EH (cell line): ENCODE data around the gene PFN4.
A peak's percentile ranks its signal among the peaks of the same experiment; 100 is the strongest.
"Not testable (repeated sequence)": the region's sequence is repeated elsewhere in the genome, so short reads cannot be mapped to it uniquely, and the experiment has no call there.

Source experiments
- DNase-seq: peaks from one replicate; pipeline ENCODE4 v3.0.0-alpha.2; 2015; ENCODE audit warnings: low read depth

PFN4 gene, protein sequence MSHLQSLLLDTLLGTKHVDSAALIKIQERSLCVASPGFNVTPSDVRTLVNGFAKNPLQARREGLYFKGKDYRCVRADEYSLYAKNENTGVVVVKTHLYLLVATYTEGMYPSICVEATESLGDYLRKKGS

DNA sequence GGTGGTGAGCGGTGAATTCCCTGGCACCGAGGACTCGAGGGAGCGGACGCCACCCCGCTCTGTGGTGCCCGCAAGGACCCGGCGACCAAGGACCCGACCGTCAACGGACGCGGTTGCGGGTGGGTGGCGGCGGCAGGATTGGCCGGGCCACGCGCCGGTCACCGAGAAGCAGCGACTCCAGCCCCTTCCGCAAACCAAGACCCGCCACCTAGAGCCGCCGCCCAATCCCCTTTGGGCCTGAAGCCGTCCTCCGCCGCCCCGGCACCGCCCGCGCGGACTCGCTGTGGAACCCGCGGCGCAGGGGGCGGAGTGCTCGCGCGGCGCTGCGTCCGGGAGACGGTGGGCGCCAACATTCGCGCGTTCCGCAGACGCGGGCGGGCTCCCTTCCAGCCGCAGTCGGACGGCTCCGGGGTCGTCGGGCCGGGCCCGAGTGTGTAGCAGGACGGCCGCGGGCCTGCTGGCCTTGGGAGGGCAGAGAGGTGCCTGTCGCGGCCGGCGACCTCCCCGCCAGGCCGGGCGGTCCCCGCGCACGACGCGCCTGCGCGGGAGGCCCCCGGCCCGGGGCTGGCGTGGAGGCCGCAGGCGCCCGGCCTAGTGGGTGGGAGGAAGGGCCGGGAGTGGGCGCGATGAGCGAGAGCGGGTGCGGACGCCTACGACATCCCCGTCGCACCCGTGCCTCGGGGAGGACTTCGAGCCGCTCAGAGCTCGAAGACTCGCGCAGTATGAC lies at the start of gene PFN4, which contains the start of gene FAM228B:
Gene PFN4 (minus strand): TSS at position 140 of the 727 bp plus-strand sequence. CDS start 799 bp downstream, outside the sequence.
Gene FAM228B (plus strand): TSS at position 275 of the 727 bp plus-strand sequence. CDS start 893 bp downstream, outside the sequence.
- peak; percentile 90 for DNase-seq

DNA sequence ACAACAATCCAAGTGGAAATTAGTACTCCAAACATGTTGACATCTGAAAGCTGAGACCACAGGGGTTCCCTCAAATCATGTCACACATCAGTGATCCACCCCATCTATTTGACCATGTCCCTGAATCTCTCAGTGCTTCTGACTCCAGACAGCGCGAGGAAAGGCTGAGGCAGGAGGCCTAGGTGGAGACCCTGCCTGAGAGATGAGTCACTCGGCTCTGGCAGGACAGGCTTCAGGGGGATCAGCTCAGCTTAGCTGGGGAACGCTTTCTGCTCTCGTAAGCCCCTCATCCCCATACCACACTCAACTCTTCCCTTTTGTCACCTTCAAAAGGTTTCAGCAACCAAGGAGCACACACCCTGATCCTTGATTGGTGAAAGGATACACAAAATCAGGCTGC lies 45.9 kb upstream of the PFN4 start:
- DNase-seq: no peak

DNA sequence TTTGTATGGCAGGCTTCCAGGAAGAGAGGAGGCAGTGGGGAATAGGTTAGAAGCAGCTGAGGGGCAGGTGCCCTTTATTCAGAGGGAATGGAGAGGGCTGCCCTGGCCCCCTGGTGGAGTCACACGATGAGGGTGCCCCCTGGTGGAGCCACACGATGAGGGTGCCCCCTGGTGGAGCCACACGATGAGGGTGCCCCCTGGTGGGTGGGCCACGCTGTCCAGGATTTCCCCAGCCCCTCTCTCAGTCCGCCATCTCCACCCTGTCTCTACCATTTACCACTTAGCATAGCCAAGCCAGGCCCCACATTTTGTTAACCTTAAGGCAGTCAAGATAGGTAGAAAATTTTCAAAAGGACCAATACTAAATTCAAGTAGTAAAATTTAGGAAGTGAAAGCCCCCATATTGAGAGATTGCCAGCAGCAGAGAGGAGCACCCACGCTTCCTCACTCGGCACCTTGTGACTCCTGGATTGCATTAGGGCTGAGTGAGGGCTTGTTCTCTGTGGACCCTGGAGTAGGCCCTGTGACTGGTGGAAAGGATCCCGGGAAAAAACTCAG lies 41.4 kb upstream of the PFN4 start:
- DNase-seq: peak; percentile 22

DNA sequence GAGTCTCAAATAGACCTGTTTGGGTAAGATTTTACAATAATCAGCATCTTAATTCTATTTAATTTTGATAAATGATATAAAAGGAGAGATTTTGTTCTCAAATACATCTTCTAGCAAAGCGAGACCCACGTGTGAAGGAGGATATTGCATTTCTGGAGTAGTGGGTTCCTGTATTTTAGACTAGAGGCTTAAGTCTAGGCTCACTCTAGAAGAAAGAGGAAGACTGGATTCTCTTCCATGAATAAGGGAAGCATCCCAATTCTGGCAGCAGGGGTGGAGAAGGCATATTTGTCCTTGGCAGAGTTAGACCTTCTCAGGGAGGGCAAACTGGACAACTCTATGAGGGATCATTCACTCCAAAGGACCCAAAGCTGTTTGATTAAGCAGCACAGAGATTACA lies 40.5 kb upstream of the PFN4 start:
- DNase-seq: no peak

DNA sequence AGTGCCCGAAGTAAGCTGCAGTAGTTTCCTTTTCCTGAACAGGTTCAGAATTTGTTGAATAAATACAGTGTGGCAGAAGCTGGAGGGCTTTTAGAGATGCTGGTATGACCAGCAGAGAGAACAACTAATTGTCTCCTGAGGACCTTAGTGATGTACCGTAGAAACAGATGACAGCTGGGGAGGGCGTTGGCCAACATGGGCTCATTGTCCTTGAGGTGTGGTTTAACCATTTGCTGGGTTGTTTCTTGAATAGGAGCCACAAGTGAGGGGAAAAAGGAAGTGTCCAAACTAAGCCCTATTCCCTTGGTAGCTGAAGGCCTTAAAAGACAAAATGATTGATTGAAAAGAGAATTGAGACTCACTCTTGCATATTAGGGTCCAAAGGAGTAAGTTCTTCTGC lies 40.1 kb upstream of the PFN4 start:
- DNase-seq: no peak

DNA sequence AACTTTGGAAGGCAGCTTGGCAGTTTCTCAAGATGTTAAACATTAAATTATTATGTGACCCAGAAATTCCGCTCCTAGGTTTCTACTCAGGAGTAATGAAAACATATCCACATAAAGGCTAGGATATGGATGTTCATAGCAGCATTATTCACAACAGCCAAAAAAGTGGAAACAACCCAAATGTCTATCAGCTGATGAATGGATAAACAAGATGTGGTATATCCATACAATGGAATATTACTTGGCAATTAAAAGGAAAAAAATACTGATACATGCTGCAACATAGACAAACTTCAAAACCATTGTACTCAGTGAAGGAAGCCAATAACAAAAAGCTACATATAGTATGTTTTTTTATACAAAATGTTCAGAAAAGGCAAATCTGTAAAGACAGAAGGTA lies 39.4 kb upstream of the PFN4 start:
- no peak for DNase-seq

DNA sequence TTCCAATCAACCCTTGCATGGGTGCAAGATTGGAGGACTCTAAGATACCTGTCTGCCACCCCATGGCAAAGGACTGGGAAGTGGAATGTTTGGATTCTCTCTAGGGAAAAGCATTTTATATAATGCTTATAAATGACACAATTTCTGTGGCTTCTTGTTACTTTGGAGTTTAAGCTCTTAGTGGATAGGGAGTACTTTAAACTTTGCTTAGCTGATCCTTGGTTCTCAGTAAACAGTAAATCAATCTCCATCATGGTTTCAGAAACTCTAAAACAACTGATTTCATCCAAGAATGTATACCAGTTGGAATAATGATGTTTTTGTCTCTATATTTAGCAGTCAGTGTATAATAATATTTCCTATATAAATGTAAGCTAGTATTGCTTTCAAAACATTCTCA lies 37.6 kb upstream of the PFN4 start:
- no peak for DNase-seq

DNA sequence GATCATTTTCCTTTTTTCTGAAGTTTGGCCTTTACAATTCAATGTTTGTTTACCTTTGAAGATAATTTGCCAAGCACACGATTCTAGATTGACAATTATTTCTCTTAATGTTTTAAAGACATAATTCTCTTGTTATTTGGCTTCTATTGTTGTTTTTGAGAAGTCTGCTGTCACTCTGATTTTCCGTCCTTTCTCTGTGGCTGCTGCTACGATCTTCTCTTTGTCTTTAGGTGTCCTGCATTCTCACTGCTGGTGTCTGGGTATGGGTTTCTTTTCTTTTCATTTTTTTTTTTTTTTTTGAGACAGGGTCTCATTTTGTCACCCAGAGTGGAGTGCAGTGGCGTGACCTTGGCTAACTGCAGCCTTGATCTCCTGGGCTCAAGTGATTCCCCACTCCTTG lies 36.6 kb upstream of the PFN4 start:
- no peak for DNase-seq

DNA sequence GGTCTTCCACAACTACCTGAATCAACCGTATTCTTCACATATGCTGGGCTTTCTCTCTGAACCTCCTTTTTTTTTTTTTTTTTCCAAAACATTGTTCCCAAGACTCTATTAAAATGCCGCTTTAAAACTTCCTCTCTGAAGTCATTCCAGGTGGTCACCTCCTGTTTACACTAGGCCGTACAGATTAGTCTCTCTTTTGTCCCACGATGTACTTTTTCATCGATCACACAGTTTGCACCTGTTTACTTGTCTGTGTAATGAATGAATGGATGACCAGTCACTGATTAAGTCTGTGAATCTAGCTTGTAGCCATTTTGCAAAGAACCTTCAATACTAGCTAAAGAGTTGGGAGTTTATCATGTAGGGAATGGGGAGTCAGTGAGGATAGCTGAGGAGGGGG lies 35.0 kb upstream of the PFN4 start:
- DNase-seq: no peak

DNA sequence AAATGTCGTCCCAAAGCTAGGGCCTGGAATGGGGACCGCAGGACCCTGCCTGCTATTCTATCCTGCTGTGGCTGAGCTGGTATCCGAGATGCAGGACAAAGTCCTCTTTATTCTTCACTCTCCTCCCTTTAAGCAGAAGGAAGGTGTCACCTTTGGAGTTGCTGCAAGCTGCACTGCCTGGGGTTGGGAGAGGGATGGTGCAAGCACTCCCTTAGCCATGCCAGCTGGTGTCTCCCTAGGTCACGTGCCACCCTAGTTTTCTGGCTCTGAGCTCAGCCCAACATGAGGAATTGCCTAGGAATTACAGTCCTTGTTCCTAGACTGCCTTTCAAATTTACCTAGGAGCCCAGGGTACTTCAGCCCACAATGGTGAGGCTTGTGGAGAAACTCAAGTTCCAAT lies 30.3 kb upstream of the PFN4 start:
- DNase-seq: no peak

DNA sequence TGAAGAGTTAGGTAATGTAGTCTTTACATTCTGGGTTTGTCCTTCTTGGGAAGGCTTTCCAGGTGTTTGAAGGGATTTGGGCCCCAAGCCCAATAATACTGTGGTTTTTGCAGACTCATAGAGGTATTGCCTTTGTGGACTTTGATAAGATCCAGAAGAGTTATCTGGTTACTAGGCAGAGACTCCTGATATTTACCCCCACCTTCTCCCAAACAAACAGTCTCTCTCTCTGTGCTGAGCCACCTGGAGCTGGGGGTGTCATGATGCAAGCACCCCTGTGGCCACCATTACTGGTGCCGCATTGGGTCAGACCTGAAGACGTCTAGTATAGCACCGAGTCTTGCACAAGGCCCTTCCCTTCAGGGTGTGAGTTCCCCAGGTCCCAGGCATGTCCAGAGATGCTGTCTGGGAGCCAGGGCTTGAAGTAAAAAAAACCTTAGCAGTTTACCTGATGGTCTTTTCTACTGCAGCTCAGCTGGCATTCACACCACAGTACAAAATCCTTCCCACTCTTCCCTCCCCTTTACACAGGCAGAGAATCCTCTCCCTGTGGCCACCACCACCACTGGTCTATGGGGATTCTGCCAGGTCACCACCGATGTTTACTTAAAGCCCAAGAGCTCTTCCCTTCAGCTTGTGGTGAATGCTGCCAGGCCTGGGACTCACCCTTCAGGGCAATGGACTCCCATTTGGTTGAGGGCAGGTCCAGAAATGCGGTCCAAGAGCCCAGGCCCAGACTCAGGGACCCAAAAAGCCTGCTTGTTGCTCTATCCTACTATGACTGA lies 29.5 kb upstream of the PFN4 start:
- DNase-seq: no peak

DNA sequence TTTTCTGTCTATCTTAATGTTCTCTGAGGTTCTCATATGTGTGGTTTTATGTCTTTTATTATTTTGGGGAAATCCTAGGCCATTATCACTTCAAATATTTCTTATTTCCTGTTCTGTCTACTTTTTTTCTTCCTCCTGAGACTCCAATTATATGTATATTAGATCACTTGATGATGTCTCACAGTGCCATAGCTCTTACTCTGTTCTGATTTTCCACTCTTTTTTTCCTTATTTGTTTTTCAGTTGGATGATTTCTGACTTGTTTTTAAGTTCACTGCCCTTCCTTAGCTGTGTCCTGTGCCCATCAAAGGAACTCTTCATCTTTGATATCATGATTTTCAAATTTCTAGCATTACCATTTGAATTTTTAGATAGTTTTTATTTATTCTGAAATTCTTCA lies 24.2 kb upstream of the PFN4 start:
- DNase-seq: no peak

DNA sequence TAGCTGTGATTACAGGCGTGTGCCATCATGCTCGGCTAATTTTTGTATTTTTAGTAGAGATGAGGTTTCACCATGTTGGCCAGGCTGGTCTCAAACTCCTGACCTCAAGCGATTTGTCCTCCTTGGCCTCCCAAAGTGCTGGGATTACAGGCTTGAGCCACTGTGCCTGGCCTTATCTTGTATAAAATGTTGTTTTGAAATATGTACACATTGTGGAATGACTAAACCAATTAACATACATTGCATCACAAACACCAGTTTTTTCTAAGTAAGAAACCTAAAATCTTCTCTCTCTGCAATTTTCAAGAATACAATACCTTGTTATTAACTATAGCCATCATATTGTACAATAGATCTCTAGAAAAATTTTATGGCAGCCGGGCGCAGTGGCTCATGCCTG lies 17.2 kb upstream of the PFN4 start:
- not testable (repeated sequence) for DNase-seq

DNA sequence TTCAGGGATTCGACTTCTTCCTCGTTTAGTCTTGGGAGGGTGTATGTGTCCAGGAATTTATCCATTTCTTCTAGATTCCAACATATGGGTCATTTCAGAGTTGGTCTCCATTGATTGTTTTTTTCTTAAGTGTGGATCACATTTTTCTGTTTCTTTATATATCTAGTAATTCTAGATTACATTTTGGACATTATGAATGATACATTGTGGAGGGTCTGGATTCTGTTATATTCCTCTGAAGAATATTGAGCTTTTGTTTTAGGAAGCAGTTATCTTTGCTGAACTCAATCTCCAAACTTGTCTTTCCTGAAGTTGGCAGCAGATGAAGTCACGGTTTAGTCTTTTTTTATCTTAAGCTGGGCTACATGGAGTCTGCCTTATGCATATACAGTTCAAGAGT lies 9.4 kb upstream of the PFN4 start:
- DNase-seq: no peak

DNA sequence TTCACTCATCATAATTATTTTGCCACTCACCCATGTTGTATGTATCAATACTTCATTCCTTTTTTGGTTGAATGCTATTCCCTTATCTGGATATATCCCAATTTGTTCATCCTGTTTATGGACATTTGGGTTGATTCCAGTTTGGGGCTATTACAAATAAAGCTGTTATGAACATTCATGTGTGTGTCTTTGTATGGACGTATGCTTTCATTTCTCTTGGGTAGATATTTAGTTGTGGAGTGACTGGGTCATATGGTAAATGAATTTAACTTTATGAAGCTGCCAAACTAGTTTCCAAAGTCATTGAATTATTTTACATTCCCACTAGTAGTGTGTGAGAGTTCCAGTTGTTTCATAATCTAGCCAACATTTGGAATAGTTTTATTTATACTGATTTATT lies 2.8 kb upstream of the PFN4 start:
- DNase-seq: no peak

DNA sequence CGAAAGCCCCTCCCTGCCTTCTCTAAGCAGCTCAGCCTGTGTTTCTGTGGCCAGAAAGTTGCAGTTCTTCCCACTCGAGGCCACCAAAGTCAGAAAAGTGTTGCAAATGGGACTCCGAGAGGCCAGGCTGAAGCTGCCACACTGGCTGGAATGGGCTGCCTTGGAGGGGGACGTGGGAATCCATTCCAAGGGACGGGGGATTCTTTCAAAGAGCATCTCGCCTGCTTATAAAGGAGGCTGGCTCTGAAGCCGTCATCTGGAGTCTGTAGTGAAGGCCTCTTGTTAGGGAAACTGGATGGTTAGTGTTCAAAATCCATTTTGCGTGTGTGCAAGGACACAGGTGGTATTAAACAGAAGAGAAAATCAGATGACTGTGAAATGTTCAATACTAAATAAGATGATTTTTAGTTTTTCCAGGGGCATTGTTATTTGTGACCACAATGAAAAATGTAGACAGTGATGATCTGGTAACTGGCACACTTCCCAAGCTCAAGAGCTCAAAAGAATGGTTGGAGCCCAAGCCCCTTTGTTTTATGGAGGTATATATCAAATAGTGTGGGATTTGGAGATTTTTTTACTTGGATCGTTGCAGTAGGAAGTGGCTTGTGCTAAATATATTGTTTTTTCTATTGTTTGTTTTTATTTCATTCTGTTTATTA lies 917 bp upstream of the PFN4 start:
- DNase-seq: peak; percentile 49

DNA sequence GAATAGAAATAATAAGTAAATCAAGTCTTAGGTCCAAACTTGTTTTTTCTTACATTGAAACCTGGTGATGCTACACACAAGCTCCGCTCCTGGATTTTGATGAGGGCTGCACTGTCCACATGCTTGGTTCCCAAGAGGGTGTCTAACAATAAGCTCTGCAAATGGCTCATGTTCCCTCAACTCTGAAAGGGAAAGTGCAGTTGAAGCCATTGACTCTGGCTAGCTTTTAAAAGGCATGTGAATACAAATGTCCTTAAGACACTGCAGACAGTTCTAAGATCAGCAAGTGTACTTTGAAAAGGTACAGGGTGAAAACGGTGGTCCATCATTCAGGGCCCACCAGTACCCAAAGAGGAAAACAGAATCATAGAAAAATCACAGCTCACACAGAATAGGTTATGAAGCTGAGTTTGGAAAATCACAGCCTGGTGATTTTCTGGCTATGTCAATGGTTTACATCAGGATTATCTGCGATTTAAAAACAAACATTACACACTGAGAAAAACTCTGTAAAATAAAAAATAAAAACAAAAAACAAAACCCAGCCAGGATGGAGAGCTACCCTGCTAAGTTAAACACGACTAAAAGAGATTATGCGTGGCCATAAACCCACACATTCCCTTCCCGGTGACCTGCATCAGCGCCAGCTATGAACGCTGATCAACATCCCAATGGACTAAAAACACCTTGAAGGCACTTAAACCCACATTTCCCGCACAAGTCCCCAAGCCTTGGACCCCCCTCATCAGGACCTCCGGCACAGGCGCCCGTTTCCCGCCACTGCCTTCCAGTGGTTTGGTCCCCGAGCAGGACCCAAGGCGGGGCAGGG lies 554 bp downstream of the PFN4 start:
- DNase-seq: no peak

DNA sequence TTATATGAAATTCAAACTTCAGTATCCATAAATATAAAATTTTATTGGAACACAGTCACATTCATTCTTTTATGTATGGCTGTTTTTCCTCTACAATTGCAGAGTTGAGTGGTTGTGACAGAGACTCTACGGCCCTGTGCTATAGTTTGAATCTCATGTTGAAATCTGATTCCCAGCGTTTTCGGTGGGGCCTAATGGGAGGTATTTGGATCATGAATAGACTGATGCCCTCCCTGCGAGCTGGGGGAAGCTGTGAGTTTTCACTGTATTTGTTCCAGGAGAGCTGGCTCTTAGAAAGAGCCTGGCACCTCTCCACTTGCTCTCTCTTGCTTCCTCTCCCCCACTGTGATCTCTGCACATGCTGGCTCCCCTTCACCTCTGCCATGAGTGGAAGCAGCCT lies 1.7 kb downstream of the PFN4 start:
- no peak for DNase-seq

DNA sequence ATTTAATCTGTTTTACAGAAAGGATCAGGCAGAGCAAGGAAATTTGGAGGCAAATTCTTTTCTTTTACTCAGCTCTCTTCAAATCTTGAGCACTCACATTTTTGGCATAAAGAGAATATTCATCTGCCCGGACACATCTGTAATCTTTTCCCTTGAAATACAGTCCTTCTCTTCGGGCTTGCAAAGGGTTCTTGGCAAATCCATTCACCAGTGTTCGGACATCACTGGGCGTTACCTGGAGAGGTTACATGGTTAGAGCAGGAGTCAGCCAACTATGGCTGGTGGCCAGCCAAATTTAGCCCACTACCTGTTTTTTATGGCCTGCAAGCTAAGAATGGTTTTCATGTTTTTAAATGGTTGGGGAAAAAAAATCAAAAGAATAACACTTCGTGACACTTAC lies 2.1 kb downstream of the PFN4 start:
- DNase-seq: no peak

DNA sequence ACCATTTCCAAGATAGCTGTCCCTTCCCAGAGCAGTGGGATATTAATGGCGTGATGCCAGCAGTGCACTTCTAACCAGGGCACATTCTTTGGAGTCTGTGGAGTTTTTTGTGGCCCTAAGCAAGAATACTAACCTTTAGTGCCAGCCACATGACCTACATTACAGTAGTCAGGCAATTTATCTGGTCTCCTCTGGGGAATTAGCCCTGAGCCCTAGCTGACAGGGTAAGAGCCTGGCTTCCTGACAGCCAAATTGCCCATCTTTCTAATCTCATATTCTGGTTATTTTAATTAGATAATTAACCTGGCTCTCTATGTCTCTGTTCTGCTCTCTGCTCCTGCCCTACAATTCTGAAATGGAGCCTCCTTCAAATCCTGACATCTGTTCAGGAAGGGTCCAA lies 5.2 kb downstream of the PFN4 start:
- DNase-seq: no peak

DNA sequence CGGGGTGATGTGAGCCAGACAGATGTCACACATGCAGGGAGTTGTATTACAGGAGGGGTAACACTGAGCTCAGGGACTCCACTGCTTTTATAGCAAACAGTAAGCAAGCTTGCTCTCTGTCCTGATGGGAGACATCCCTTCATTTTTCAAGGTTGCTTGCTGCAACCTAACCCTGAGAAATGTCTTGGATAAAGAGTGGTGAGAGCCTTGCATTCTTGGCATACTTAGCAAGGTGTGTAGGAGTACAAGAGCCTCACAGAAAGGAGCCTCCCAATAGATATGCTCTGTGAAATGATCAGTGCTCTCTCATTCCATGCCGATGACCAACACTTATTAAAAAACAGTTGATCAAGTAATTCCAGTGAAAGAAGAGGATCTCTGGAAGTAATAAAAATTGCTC lies 8.1 kb downstream of the PFN4 start:
- peak; percentile 30 for DNase-seq
